ELR (cell line): Measurements from ENCODE around the gene KRTAP10-3.
A peak's percentile ranks its signal among the peaks of the same experiment; 100 is the strongest.
"Not testable (repeated sequence)": the region's sequence is repeated elsewhere in the genome, so short reads cannot be mapped to it uniquely, and the experiment has no call there.

ENCODE experiments used
- DNase-seq: peaks from one replicate; pipeline ENCODE4 v3.0.0-alpha.2; 2015; ENCODE audit warnings: low read depth

KRTAP10-3 gene

GRCh38 chr21:44590311-44590721, 31.7 kb upstream of the KRTAP10-3 start:
- no peak for DNase-seq

GRCh38 chr21:44589586-44590305, 31.2 kb upstream of the KRTAP10-3 start:
- no peak for DNase-seq

GRCh38 chr21:44589094-44589493, 30.5 kb upstream of the KRTAP10-3 start:
- DNase-seq, result no peak

GRCh38 chr21:44585892-44586291, 27.3 kb upstream of the KRTAP10-3 start:
- no peak for DNase-seq

- no peak for DNase-seq
These were observed 25.2 kb upstream of the KRTAP10-3 start for GRCh38 chr21:44583800-44584147.

- DNase-seq, result no peak
These were observed 24.6 kb upstream of the KRTAP10-3 start for GRCh38 chr21:44583089-44583799.

GRCh38 chr21:44582055-44582454, 23.5 kb upstream of the KRTAP10-3 start:
- DNase-seq, result no peak

GRCh38 chr21:44581158-44581557, 22.6 kb upstream of the KRTAP10-3 start:
- DNase-seq, result no peak

GRCh38 chr21:44580231-44580821, 21.7 kb upstream of the KRTAP10-3 start, which contains the start of gene KRTAP10-5:
KRTAP10-5 (minus strand) TSS chr21:44580604; CDS start chr21:44580578, 26 bp downstream.
- DNase-seq, result not testable (repeated sequence)

- DNase-seq, result no peak
These were observed 21.2 kb upstream of the KRTAP10-3 start for GRCh38 chr21:44579833-44580144.

- DNase-seq, result no peak
These were observed 20.6 kb upstream of the KRTAP10-3 start for GRCh38 chr21:44579056-44579832.

- DNase-seq, result no peak
These were observed 19.9 kb upstream of the KRTAP10-3 start for GRCh38 chr21:44578371-44579055.

GRCh38 chr21:44576025-44576420, 17.4 kb upstream of the KRTAP10-3 start:
- DNase-seq, result no peak

- DNase-seq, result no peak
These were observed 16.9 kb upstream of the KRTAP10-3 start for GRCh38 chr21:44575307-44576024.

GRCh38 chr21:44574457-44575306, 16.1 kb upstream of the KRTAP10-3 start:
- DNase-seq, result no peak

- not testable (repeated sequence) for DNase-seq
These were observed 15.2 kb upstream of the KRTAP10-3 start, which contains the start of gene KRTAP10-4 for GRCh38 chr21:44573630-44574456. KRTAP10-4 (plus strand) TSS chr21:44573729; CDS start chr21:44573759, 30 bp downstream.

- peak; percentile 4 for DNase-seq
These were observed 14.5 kb upstream of the KRTAP10-3 start for GRCh38 chr21:44572959-44573583.

GRCh38 chr21:44571844-44572782, 13.5 kb upstream of the KRTAP10-3 start:
- DNase-seq, result no peak
